H1 (cell line): ENCODE data around the gene VPS72. TPM values are rescaled to one million over a fixed set of nuclear protein-coding genes. Genes with fewer than 3 reads are reported as not detected.
A peak's percentile ranks its signal among the peaks of the same experiment; 100 is the strongest.

Source experiments
- CHD2 ChIP-seq: IDR thresholded peaks from 2 replicates; pipeline ENCODE4 v1.6.1; 2012; ENCODE audit warnings: low read length, improper control_type of control experiment
- EGR1 ChIP-seq: IDR thresholded peaks from 2 replicates; pipeline ENCODE4 v1.6.1; 2011; ENCODE audit warnings: low read depth, low read length, borderline replicate concordance
- EZH2 ChIP-seq: fragments of 200-600 bp; sonication (generic); IDR thresholded peaks from 2 replicates; pipeline ENCODE4 v1.7.1; 2012; ENCODE audit warnings: low read depth, mild to moderate bottlenecking, moderate library complexity, low read length, inconsistent platforms; ENCODE audit not compliant: severe bottlenecking
- GABPA ChIP-seq: IDR thresholded peaks from 2 replicates; pipeline ENCODE4 v1.6.1; 2011; ENCODE audit warnings: mild to moderate bottlenecking, low read length, moderate library complexity, borderline replicate concordance; ENCODE audit not compliant: insufficient read depth
- HDAC2 ChIP-seq, 2 experiments: fragments of 300-600 bp in 1 of 2; sonication (generic) in 1 of 2; IDR thresholded peaks; 2 replicates each; pipeline ENCODE4 v1.6.1; 2011 to 2012; ENCODE audit warnings: low read depth in 2 of 2, low read length in 2 of 2, mild to moderate bottlenecking in 2 of 2, moderate library complexity in 2 of 2, borderline replicate concordance in 1 of 2, inconsistent platforms in 1 of 2
- MAFK ChIP-seq: IDR thresholded peaks from 2 replicates; pipeline ENCODE4 v1.6.1; 2012; ENCODE audit warnings: low read depth, mild to moderate bottlenecking, improper control_type of control experiment, low read length
- SP2 ChIP-seq: IDR thresholded peaks from 2 replicates; pipeline ENCODE4 v1.6.1; 2012; ENCODE audit warnings: mild to moderate bottlenecking, low read length, inconsistent platforms
- polyA plus RNA-seq, 7 experiments: library from polyadenylated mRNA; depleted of rRNA in 3 of 7; stranded (reverse) in 5 of 7; unstranded in 2 of 7; fragments of >200 nt in 5 of 7; fragments of 200-250 nt in 2 of 7; gene quantifications; 1 replicate in 5 of 7; 2 replicates in 1 of 7; 4 replicates in 1 of 7; pipeline versions ENCODE4 v1.2.1 to v1.2.3, GENCODE V29; 2011 to 2013; ENCODE audit warnings: missing spikeins in 2 of 7, mixed read lengths in 2 of 7
- total RNA-seq: library from RNA; stranded (reverse); fragmentation: NEBNext Ultra II Directional; extraction: Animal tissue kit (Norgen Biotek cat#: 25700); gene quantifications from 2 replicates; pipeline ENCODE4 v1.2.1, GENCODE V29; 2021
- TF ChIP-seq, protein P1 (sequence below): fragments of 300-600 bp; sonication (generic); IDR thresholded peaks from 2 replicates; pipeline ENCODE4 v1.7.1; 2012; ENCODE audit warnings: low read length, moderate library complexity, mild to moderate bottlenecking, inconsistent platforms; ENCODE audit not compliant: insufficient replicate concordance

Gene VPS72
- total and polyA plus RNA-seq, 2 of the 8 experiments (the other 6 are each of a cell fraction or from before 2014, with no cell fraction given): 86.6 to 121 TPM

DNA sequence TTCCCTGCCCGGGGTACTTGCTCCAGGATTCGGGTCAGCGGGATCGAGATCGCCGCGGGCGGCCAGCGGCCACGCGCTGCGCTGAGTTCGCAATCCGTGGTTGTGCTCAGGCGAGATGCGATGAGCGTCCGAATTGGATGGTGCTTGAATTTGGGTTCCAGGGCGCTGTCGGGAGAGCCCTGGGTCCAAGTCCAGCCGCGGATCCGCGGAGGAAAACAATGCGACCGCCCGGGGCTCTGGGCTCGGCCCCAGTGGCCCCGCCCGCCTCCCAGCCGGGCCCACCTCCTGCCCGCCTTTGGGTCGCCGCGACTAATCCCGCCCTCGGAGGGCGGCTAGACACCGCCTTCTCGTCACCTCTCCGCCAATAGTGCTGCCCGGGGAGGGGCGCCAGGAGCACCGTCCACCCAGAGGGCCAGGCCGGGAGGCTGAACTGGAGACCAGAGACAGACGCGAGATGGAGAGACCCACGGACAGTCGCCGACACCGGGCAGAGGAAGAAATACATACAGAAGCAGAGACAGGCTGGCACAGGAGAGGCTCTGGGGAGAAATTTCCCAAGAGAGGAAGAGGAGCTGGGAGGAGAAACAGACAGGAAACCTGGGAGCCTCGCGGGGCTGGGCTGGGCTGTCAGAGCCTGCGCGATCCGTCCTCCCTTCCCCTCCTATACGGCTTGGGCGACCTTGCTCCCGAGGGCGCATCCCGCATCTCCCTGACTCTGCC is 43.4 kb downstream of the VPS72 start, which contains the start of gene SEMA6C (continued):
- TF ChIP-seq, protein P1, sequence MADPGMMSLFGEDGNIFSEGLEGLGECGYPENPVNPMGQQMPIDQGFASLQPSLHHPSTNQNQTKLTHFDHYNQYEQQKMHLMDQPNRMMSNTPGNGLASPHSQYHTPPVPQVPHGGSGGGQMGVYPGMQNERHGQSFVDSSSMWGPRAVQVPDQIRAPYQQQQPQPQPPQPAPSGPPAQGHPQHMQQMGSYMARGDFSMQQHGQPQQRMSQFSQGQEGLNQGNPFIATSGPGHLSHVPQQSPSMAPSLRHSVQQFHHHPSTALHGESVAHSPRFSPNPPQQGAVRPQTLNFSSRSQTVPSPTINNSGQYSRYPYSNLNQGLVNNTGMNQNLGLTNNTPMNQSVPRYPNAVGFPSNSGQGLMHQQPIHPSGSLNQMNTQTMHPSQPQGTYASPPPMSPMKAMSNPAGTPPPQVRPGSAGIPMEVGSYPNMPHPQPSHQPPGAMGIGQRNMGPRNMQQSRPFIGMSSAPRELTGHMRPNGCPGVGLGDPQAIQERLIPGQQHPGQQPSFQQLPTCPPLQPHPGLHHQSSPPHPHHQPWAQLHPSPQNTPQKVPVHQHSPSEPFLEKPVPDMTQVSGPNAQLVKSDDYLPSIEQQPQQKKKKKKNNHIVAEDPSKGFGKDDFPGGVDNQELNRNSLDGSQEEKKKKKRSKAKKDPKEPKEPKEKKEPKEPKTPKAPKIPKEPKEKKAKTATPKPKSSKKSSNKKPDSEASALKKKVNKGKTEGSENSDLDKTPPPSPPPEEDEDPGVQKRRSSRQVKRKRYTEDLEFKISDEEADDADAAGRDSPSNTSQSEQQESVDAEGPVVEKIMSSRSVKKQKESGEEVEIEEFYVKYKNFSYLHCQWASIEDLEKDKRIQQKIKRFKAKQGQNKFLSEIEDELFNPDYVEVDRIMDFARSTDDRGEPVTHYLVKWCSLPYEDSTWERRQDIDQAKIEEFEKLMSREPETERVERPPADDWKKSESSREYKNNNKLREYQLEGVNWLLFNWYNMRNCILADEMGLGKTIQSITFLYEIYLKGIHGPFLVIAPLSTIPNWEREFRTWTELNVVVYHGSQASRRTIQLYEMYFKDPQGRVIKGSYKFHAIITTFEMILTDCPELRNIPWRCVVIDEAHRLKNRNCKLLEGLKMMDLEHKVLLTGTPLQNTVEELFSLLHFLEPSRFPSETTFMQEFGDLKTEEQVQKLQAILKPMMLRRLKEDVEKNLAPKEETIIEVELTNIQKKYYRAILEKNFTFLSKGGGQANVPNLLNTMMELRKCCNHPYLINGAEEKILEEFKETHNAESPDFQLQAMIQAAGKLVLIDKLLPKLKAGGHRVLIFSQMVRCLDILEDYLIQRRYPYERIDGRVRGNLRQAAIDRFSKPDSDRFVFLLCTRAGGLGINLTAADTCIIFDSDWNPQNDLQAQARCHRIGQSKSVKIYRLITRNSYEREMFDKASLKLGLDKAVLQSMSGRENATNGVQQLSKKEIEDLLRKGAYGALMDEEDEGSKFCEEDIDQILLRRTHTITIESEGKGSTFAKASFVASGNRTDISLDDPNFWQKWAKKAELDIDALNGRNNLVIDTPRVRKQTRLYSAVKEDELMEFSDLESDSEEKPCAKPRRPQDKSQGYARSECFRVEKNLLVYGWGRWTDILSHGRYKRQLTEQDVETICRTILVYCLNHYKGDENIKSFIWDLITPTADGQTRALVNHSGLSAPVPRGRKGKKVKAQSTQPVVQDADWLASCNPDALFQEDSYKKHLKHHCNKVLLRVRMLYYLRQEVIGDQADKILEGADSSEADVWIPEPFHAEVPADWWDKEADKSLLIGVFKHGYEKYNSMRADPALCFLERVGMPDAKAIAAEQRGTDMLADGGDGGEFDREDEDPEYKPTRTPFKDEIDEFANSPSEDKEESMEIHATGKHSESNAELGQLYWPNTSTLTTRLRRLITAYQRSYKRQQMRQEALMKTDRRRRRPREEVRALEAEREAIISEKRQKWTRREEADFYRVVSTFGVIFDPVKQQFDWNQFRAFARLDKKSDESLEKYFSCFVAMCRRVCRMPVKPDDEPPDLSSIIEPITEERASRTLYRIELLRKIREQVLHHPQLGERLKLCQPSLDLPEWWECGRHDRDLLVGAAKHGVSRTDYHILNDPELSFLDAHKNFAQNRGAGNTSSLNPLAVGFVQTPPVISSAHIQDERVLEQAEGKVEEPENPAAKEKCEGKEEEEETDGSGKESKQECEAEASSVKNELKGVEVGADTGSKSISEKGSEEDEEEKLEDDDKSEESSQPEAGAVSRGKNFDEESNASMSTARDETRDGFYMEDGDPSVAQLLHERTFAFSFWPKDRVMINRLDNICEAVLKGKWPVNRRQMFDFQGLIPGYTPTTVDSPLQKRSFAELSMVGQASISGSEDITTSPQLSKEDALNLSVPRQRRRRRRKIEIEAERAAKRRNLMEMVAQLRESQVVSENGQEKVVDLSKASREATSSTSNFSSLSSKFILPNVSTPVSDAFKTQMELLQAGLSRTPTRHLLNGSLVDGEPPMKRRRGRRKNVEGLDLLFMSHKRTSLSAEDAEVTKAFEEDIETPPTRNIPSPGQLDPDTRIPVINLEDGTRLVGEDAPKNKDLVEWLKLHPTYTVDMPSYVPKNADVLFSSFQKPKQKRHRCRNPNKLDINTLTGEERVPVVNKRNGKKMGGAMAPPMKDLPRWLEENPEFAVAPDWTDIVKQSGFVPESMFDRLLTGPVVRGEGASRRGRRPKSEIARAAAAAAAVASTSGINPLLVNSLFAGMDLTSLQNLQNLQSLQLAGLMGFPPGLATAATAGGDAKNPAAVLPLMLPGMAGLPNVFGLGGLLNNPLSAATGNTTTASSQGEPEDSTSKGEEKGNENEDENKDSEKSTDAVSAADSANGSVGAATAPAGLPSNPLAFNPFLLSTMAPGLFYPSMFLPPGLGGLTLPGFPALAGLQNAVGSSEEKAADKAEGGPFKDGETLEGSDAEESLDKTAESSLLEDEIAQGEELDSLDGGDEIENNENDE: no peak
- no peak for TF ChIP-seq GABPA
- TF ChIP-seq SP2: no peak
- no peak for TF ChIP-seq EZH2
- TF ChIP-seq EGR1: no peak
- peak; percentile 12; the same call in 1 of the 2 replicates for TF ChIP-seq CHD2
- no peak for TF ChIP-seq HDAC2 (IDR thresholded peaks at IDR 0.05; ENCODE audit: borderline replicate concordance in 1 of 2, low read depth in 2 of 2, low read length in 2 of 2)
- TF ChIP-seq MAFK: no peak
